Endothelial cell (in vitro differentiated cells): ENCODE measurements around the gene ALK. TPM values are rescaled to one million over a fixed set of nuclear protein-coding genes. Genes with fewer than 3 reads are reported as not detected.

Source experiments
- DNase-seq: peaks from one replicate; pipeline ENCODE4 v3.0.0; 2021; ENCODE audit warnings: low spot score
- H3K27ac Mint-ChIP-seq: one replicate; pipeline ENCODE4 v1.8.0; 2021; ENCODE audit warnings: mixed read lengths, inconsistent platforms; ENCODE audit not compliant: unreplicated experiment
- H3K27me3 Mint-ChIP-seq: one replicate; pipeline ENCODE4 v1.8.0; 2021; ENCODE audit warnings: mild to moderate bottlenecking, moderate library complexity, mixed read lengths, inconsistent platforms; ENCODE audit not compliant: unreplicated experiment
- H3K36me3 Mint-ChIP-seq: one replicate; pipeline ENCODE4 v1.8.0; 2021; ENCODE audit warnings: mild to moderate bottlenecking, low read depth, mixed read lengths, inconsistent platforms; ENCODE audit not compliant: unreplicated experiment
- H3K4me1 Mint-ChIP-seq: one replicate; pipeline ENCODE4 v1.8.0; 2021; ENCODE audit warnings: mild to moderate bottlenecking, mixed read lengths, inconsistent platforms; ENCODE audit not compliant: unreplicated experiment
- H3K4me3 Mint-ChIP-seq: one replicate; pipeline ENCODE4 v1.8.0; 2021; ENCODE audit warnings: mild to moderate bottlenecking, mixed read lengths, inconsistent platforms; ENCODE audit not compliant: unreplicated experiment
- H3K9me3 Mint-ChIP-seq: one replicate; pipeline ENCODE4 v1.8.0; 2021; ENCODE audit warnings: mixed read lengths, inconsistent platforms; ENCODE audit not compliant: unreplicated experiment
- CTCF ChIP-seq: fragments of 200-600 bp; sonication (generic); IDR thresholded peaks from one replicate; pipeline ENCODE4 v1.5.0; 2021; ENCODE audit warnings: antibody characterized with exemption; ENCODE audit not compliant: unreplicated experiment
- total RNA-seq: library from RNA; stranded (reverse); fragmentation: NEBNext Ultra II Directional; extraction: Animal tissue kit (Norgen Biotek cat#: 25700); gene quantifications from one replicate; pipeline ENCODE4 v1.2.1, GENCODE V29; 2021; ENCODE audit not compliant: unreplicated experiment

The ALK gene
- total RNA-seq, 1 donor from 2014 or later = 0.05 TPM

- no peak overlapping the region for H3K4me3 Mint-ChIP-seq
- no peak overlapping the region for H3K27ac Mint-ChIP-seq
- H3K27me3 Mint-ChIP-seq = peaks cover 2% of the 10 kb centered on the region
- no peaks in the 10 kb centered on the region for H3K9me3 Mint-ChIP-seq
- DNase-seq = no peak
- no peaks in the 10 kb centered on the region for H3K4me1 Mint-ChIP-seq
- TF ChIP-seq CTCF = no peak
- H3K36me3 Mint-ChIP-seq = no peaks in the 10 kb centered on the region
Observed at GRCh38 chr2:29334706-29335105, 586.7 kb downstream of the ALK start.

- H3K27me3 Mint-ChIP-seq = peaks cover 2% of the 10 kb centered on the region
- TF ChIP-seq CTCF = no peak
- no peak for DNase-seq
- H3K9me3 Mint-ChIP-seq = no peaks in the 10 kb centered on the region
- no peak overlapping the region for H3K4me3 Mint-ChIP-seq
- H3K36me3 Mint-ChIP-seq = no peaks in the 10 kb centered on the region
- no peak overlapping the region for H3K27ac Mint-ChIP-seq
- no peaks in the 10 kb centered on the region for H3K4me1 Mint-ChIP-seq
Observed at GRCh38 chr2:29332540-29332939, 588.8 kb downstream of the ALK start.

GRCh38 chr2:29329899-29330298 is 591.5 kb downstream of the ALK start:
- H3K4me3 Mint-ChIP-seq = no peak overlapping the region
- peak; percentile 30 for TF ChIP-seq CTCF
- no peak overlapping the region for H3K27ac Mint-ChIP-seq
- no peaks in the 10 kb centered on the region for H3K4me1 Mint-ChIP-seq
- DNase-seq = no peak
- H3K27me3 Mint-ChIP-seq = peaks cover 3% of the 10 kb centered on the region
- no peaks in the 10 kb centered on the region for H3K9me3 Mint-ChIP-seq
- no peaks in the 10 kb centered on the region for H3K36me3 Mint-ChIP-seq

- TF ChIP-seq CTCF = no peak
- peaks cover 3% of the 10 kb centered on the region for H3K27me3 Mint-ChIP-seq
- H3K9me3 Mint-ChIP-seq = no peaks in the 10 kb centered on the region
- H3K4me1 Mint-ChIP-seq = no peaks in the 10 kb centered on the region
- H3K27ac Mint-ChIP-seq = no peak overlapping the region
- no peak overlapping the region for H3K4me3 Mint-ChIP-seq
- no peaks in the 10 kb centered on the region for H3K36me3 Mint-ChIP-seq
- DNase-seq = no peak
Observed at GRCh38 chr2:29326926-29327325, 594.5 kb downstream of the ALK start.

GRCh38 chr2:29325544-29325943 is 595.8 kb downstream of the ALK start:
- H3K36me3 Mint-ChIP-seq = no peaks in the 10 kb centered on the region
- DNase-seq = no peak
- TF ChIP-seq CTCF = no peak
- peaks cover 3% of the 10 kb centered on the region for H3K27me3 Mint-ChIP-seq
- no peaks in the 10 kb centered on the region for H3K9me3 Mint-ChIP-seq
- H3K4me3 Mint-ChIP-seq = no peak overlapping the region
- no peak overlapping the region for H3K27ac Mint-ChIP-seq
- no peaks in the 10 kb centered on the region for H3K4me1 Mint-ChIP-seq
